Neuronal stem cell (in vitro differentiated cells): ENCODE results near the gene DCP2.

Experiments used
- DNase-seq: peaks from one replicate; pipeline ENCODE4 v3.0.0-alpha.2; 2013; ENCODE audit warnings: low spot score
- H2AFZ ChIP-seq: one replicate; pipeline ENCODE4 v1.6.1; 2013; ENCODE audit warnings: mild to moderate bottlenecking, low read length, inconsistent platforms
- H2AK5ac ChIP-seq: 2 replicates; pipeline ENCODE4 v1.6.1; 2013; ENCODE audit warnings: low read depth, mild to moderate bottlenecking, inconsistent platforms, low read length, moderate library complexity, mixed read lengths
- H2BK120ac ChIP-seq: 2 replicates; pipeline ENCODE4 v1.6.1; 2013; ENCODE audit warnings: low read depth, mild to moderate bottlenecking, inconsistent platforms, low read length, moderate library complexity, mixed read lengths
- H2BK12ac ChIP-seq: one replicate; pipeline ENCODE4 v1.6.1; 2013; ENCODE audit warnings: low read length, inconsistent platforms
- H2BK15ac ChIP-seq: 2 replicates; pipeline ENCODE4 v1.6.1; 2013; ENCODE audit warnings: mild to moderate bottlenecking, low read length, inconsistent platforms, mixed read lengths
- H2BK5ac ChIP-seq: one replicate; pipeline ENCODE4 v1.6.1; 2013; ENCODE audit warnings: inconsistent platforms, mild to moderate bottlenecking, low read length, moderate library complexity
- H3K14ac ChIP-seq: one replicate; pipeline ENCODE4 v1.6.1; 2013; ENCODE audit warnings: low read length, inconsistent platforms
- H3K18ac ChIP-seq: 2 replicates; pipeline ENCODE4 v1.6.1; 2013; ENCODE audit warnings: low read length, inconsistent platforms
- H3K23ac ChIP-seq: 2 replicates; pipeline ENCODE4 v1.6.1; 2013; ENCODE audit warnings: low read depth, mild to moderate bottlenecking, mixed read lengths, low read length, inconsistent platforms; ENCODE audit not compliant: poor library complexity
- H3K27ac ChIP-seq: replicated peaks from 3 replicates; pipeline ENCODE4 v1.5.1; 2013; ENCODE audit warnings: low read length, inconsistent platforms
- H3K27me3 ChIP-seq, 3 experiments: 2 replicates each; pipeline ENCODE4 v1.6.1; 2013; ENCODE audit warnings: low read length in 3 of 3, mild to moderate bottlenecking in 2 of 3, inconsistent platforms in 1 of 3, low read depth in 1 of 3, mixed read lengths in 1 of 3, moderate library complexity in 1 of 3; ENCODE audit not compliant: control insufficient read depth in 3 of 3, insufficient read depth in 3 of 3
- H3K36me3 ChIP-seq, 2 donors: replicated peaks in 1 of 2; 2 replicates each; pipeline ENCODE4 v1.6.1; 2013; ENCODE audit warnings: low read length in 2 of 2; ENCODE audit not compliant: control insufficient read depth in 2 of 2, insufficient read depth in 2 of 2
- H3K4ac ChIP-seq: 2 replicates; pipeline ENCODE4 v1.6.1; 2013; ENCODE audit warnings: inconsistent platforms, mild to moderate bottlenecking, low read length, moderate library complexity
- H3K4me1 ChIP-seq, 2 donors: 1 replicate in 1 of 2; 2 replicates in 1 of 2; pipeline ENCODE4 v1.6.1; 2013; ENCODE audit warnings: low read length in 2 of 2, low read depth in 1 of 2; ENCODE audit not compliant: control insufficient read depth in 2 of 2, insufficient read depth in 1 of 2
- H3K4me2 ChIP-seq: one replicate; pipeline ENCODE4 v1.6.1; 2013; ENCODE audit warnings: mild to moderate bottlenecking, low read length, inconsistent platforms; ENCODE audit not compliant: insufficient read depth, poor library complexity, severe bottlenecking
- H3K4me3 ChIP-seq, 2 donors: 2 replicates each; pipeline ENCODE4 v1.5.1; 2013; ENCODE audit warnings: low read length in 2 of 2, mild to moderate bottlenecking in 2 of 2, inconsistent platforms in 1 of 2, moderate library complexity in 1 of 2
- H3K79me1 ChIP-seq: one replicate; pipeline ENCODE4 v1.6.1; 2013; ENCODE audit warnings: low read depth, mild to moderate bottlenecking, inconsistent platforms, low read length, moderate library complexity
- H3K9ac ChIP-seq: one replicate; pipeline ENCODE4 v1.6.1; 2013; ENCODE audit warnings: mild to moderate bottlenecking, low read depth, low read length, inconsistent platforms; ENCODE audit not compliant: poor library complexity
- H3K9me3 ChIP-seq, 2 donors: replicated peaks in 1 of 2; 2 replicates each; pipeline versions ENCODE3 to v1.6.1; 2013; ENCODE audit warnings: low read length in 2 of 2, mild to moderate bottlenecking in 2 of 2, inconsistent platforms in 1 of 2, low read depth in 1 of 2, mixed read lengths in 1 of 2, moderate library complexity in 1 of 2; ENCODE audit not compliant: control insufficient read depth in 2 of 2, insufficient read depth in 1 of 2
- H4K8ac ChIP-seq: one replicate; pipeline ENCODE4 v1.6.1; 2013; ENCODE audit warnings: low read depth, mild to moderate bottlenecking, inconsistent platforms, low read length, moderate library complexity
- H4K91ac ChIP-seq: one replicate; pipeline ENCODE4 v1.6.1; 2013; ENCODE audit warnings: low read length, low read depth, mild to moderate bottlenecking, inconsistent platforms; ENCODE audit not compliant: poor library complexity
- WGBS, 2 donors: extraction: QIAGEN DNeasy Blood & Tissue Kit; methylation state at CpG; one replicate each; pipeline ENCODE4 v1.1.7; 2013; ENCODE audit warnings: missing lambda C conversion rate in 2 of 2, mixed read lengths in 1 of 2; ENCODE audit not compliant: insufficient read length in 2 of 2, insufficient replicate concordance in 1 of 2; ENCODE audit errors: extremely low coverage in 2 of 2; 5-methylcytosine and 5-hydroxymethylcytosine counted together

DCP2 gene

DNA sequence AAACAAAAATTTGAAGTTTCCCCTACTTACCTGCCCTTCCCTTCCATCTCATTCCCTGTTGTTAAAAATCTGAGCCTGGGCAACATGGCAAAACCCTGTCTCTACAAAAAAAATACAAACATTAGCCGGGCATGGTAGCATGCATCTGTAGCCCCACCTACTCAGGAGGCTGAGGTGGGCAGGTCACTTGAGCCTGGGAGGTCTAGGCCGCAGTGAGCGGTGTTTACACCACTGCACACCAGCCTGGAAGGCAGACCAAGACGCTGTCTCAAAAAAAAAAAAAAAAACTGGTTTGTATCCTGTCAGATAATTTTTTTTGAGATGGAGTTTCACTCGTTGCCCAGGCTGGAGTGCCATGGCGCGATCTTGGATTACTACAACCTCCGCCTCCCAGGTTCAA is 38.3 kb upstream of the DCP2 start:
- Histone ChIP-seq H3K14ac (no peak overlapping the region), H3K27ac (no peak overlapping the region), H3K9ac (no peak overlapping the region), H2BK5ac (no peak overlapping the region), H3K79me1 (no peaks in the 10 kb centered on the region), H2BK15ac (no peak overlapping the region), H3K27me3 (peaks cover 0 to 16% (median 0%) of the 10 kb centered on the region in 3 experiments), H4K91ac (no peak overlapping the region), H3K36me3 (no peaks in the 10 kb centered on the region), H2AFZ (no peak overlapping the region), H3K4me1 (no peaks in the 10 kb centered on the region), H2BK120ac (no peak overlapping the region), H2BK12ac (no peak overlapping the region), H3K4me3 (no peak overlapping the region), H3K18ac (no peak overlapping the region), H3K23ac (no peak overlapping the region), H4K8ac (no peak overlapping the region), H2AK5ac (no peak overlapping the region), H3K4ac (no peak overlapping the region), H3K4me2 (no peak overlapping the region), H3K9me3 (no peaks in the 10 kb centered on the region)
- DNase-seq: no peak
- WGBS, 2 donors: no CpG with 5 or more reads among the region's 8 CpGs

GRCh38 chr5:112940670-112941069 is 35.9 kb upstream of the DCP2 start:
- H3K4me2 ChIP-seq: no peak overlapping the region
- WGBS, 2 donors: no CpG with 5 or more reads among the region's 2 CpGs

GRCh38 chr5:112948458-112948857 is 28.1 kb upstream of the DCP2 start:
- Histone ChIP-seq H2BK5ac (no peak overlapping the region), H2BK120ac (no peak overlapping the region), H3K4ac (no peak overlapping the region), H3K79me1 (no peaks in the 10 kb centered on the region), H3K14ac (no peak overlapping the region), H3K27ac (no peak overlapping the region), H4K91ac (no peak overlapping the region), H3K9ac (no peak overlapping the region), H3K36me3 (no peaks in the 10 kb centered on the region), H2BK15ac (no peak overlapping the region), H3K9me3 (no peaks in the 10 kb centered on the region), H2AFZ (no peak overlapping the region), H3K4me2 (no peak overlapping the region), H4K8ac (no peak overlapping the region), H3K4me3 (no peak overlapping the region), H3K23ac (no peak overlapping the region), H3K18ac (no peak overlapping the region), H3K4me1 (no peaks in the 10 kb centered on the region), H3K27me3 (peaks cover 0 to 4% (median 0%) of the 10 kb centered on the region in 3 experiments), H2BK12ac (no peak overlapping the region), H2AK5ac (no peak overlapping the region)
- no peak for DNase-seq
- WGBS, 2 donors: no CpG with 5 or more reads among the region's 1 CpG

More at GRCh38 chr5:112940670-112941069, 35.9 kb upstream of the DCP2 start:
- peaks cover 0 to 13% (median 0%) of the 10 kb centered on the region in 3 experiments for H3K27me3 ChIP-seq
- no peak overlapping the region for H2BK15ac ChIP-seq
- H4K8ac ChIP-seq: no peak overlapping the region
- H3K4me1 ChIP-seq: no peaks in the 10 kb centered on the region
- H3K4ac ChIP-seq: no peak overlapping the region
- no peak overlapping the region for H2BK5ac ChIP-seq
- no peaks in the 10 kb centered on the region for H3K79me1 ChIP-seq
- no peak for DNase-seq
- H3K14ac ChIP-seq: no peak overlapping the region
- no peak overlapping the region for H2BK120ac ChIP-seq
- no peak overlapping the region for H3K18ac ChIP-seq
- no peaks in the 10 kb centered on the region for H3K36me3 ChIP-seq
- H3K23ac ChIP-seq: no peak overlapping the region
- no peak overlapping the region for H2AFZ ChIP-seq
- H2BK12ac ChIP-seq: no peak overlapping the region
- H3K9ac ChIP-seq: no peak overlapping the region
- H2AK5ac ChIP-seq: no peak overlapping the region
- H3K27ac ChIP-seq: no peak overlapping the region
- no peak overlapping the region for H4K91ac ChIP-seq
- H3K9me3 ChIP-seq: no peaks in the 10 kb centered on the region
- H3K4me3 ChIP-seq: no peak overlapping the region

DNA sequence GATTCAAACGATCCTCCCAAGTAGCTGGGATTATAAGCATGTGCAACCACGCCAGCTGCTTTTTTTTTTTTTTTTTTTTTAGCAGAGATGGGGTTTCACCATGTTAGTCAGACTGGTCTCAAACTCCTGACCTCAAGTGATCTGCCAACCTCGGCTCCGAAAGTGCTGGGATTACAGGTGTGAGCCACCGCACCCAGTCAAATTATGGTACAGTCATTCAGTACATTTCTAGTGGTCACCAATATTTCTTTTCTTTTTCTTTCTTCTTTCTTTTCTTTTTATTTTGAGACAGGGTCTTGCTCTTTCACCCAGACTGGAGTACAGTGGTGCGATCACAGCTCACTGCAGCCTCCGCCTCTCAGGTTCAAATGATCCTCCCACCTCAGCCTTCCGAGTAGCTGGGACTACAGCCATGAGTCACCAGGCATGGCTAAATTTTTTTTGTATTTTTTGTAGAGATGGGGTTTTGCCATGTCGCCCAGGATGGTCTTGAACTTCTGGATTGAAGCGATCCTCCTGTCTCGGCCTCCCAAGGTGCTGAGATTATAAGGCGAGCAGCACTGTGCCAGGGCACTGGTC is 25.4 kb upstream of the DCP2 start:
- no peak overlapping the region for H2BK12ac ChIP-seq
- no peak overlapping the region for H2BK120ac ChIP-seq
- no peak overlapping the region for H3K14ac ChIP-seq
- DNase-seq: no peak
- no peaks in the 10 kb centered on the region for H3K9me3 ChIP-seq
- no peaks in the 10 kb centered on the region for H3K4me1 ChIP-seq
- no peak overlapping the region for H3K9ac ChIP-seq
- H3K4me2 ChIP-seq: no peak overlapping the region
- no peak overlapping the region for H3K4me3 ChIP-seq
- no peak overlapping the region for H2AK5ac ChIP-seq
- H3K36me3 ChIP-seq: no peaks in the 10 kb centered on the region
- no peak overlapping the region for H3K23ac ChIP-seq
- no peak overlapping the region for H4K91ac ChIP-seq
- H3K27ac ChIP-seq: no peak overlapping the region
- H2AFZ ChIP-seq: no peak overlapping the region
- no peak overlapping the region for H2BK15ac ChIP-seq
- WGBS, 2 donors: no CpG with 5 or more reads among the region's 12 CpGs
- H4K8ac ChIP-seq: no peak overlapping the region
- H3K79me1 ChIP-seq: no peaks in the 10 kb centered on the region
- no peak overlapping the region for H2BK5ac ChIP-seq
- H3K27me3 ChIP-seq: peaks cover 0 to 4% (median 0%) of the 10 kb centered on the region in 3 experiments
- H3K18ac ChIP-seq: no peak overlapping the region
- H3K4ac ChIP-seq: no peak overlapping the region
